Breast epithelium (tissue), 4 donors: ENCODE results near the gene PTPN22. TPM values are rescaled to one million over a fixed set of nuclear protein-coding genes. Genes with fewer than 3 reads are reported as not detected.

Experiments used
- DNase-seq, 2 donors: peaks; one replicate each; pipeline ENCODE4 v3.0.0-alpha.2; 2019; ENCODE audit warnings: low spot score in 2 of 2
- H3K27ac ChIP-seq, 2 donors: fragments of 200-600 bp; sonication (generic) in 1 of 2; one replicate each; pipeline ENCODE4 v1.5.1; 2016 to 2019; ENCODE audit warnings: mild to moderate bottlenecking in 1 of 2
- H3K27me3 ChIP-seq, 2 donors: fragments of 200-600 bp; sonication (generic) in 1 of 2; one replicate each; pipeline versions ENCODE4 v1.5.1 to v1.6.0; 2017 to 2019; ENCODE audit warnings: control low read depth in 1 of 2, mild to moderate bottlenecking in 1 of 2
- H3K36me3 ChIP-seq: fragments of 200-600 bp; one replicate; pipeline ENCODE4 v1.5.1; 2019
- H3K4me1 ChIP-seq, 2 donors: fragments of 200-600 bp; sonication (generic); one replicate each; pipeline ENCODE4 v1.5.1; 2016 to 2019; ENCODE audit warnings: control low read depth in 1 of 2
- H3K4me3 ChIP-seq, 3 donors: fragments of 200-600 bp; sonication (generic); 1 replicate in 2 of 3; 2 replicates in 1 of 3; pipeline ENCODE4 v1.5.1; 2016 to 2019; ENCODE audit warnings: mild to moderate bottlenecking in 3 of 3, moderate library complexity in 2 of 3
- H3K9me3 ChIP-seq, 2 donors: fragments of 200-600 bp; sonication (generic) in 1 of 2; one replicate each; pipeline ENCODE4 v1.5.1; 2016 to 2019; ENCODE audit warnings: control low read depth in 1 of 2
- CTCF ChIP-seq, 3 donors: fragments of 450-650 bp; IDR thresholded peaks; one replicate each; pipeline ENCODE4 v1.5.1; 2016 to 2017; ENCODE audit warnings: antibody characterized with exemption in 3 of 3, mild to moderate bottlenecking in 3 of 3, moderate library complexity in 3 of 3
- POLR2A ChIP-seq: fragments of 450-650 bp; IDR thresholded peaks from one replicate; pipeline ENCODE4 v1.6.1; 2016; ENCODE audit warnings: antibody characterized with exemption, mild to moderate bottlenecking, moderate library complexity
- POLR2AphosphoS5 ChIP-seq, 3 donors: sonication (generic); formaldehyde crosslinking; IDR thresholded peaks; one replicate each; pipeline ENCODE4 v1.6.1; 2017; ENCODE audit warnings: antibody characterized with exemption in 3 of 3
- intact Hi-C: fragments of 100-400 bp; cut with DNase I; formaldehyde crosslinking; loops from one replicate; pipeline ENCODE4 v1.15.1; 2023; ENCODE audit warnings: low total_unique reads
- total RNA-seq, 3 donors: library from RNA; depleted of rRNA; stranded (reverse); fragments of >200 nt; gene quantifications; one replicate each; pipeline ENCODE4 v1.1.0, GENCODE V29; 2016

Gene PTPN22
- total RNA-seq, 3 donors from 2014 or later: 3.4 to 7.2 (median 3.6) TPM

DNA sequence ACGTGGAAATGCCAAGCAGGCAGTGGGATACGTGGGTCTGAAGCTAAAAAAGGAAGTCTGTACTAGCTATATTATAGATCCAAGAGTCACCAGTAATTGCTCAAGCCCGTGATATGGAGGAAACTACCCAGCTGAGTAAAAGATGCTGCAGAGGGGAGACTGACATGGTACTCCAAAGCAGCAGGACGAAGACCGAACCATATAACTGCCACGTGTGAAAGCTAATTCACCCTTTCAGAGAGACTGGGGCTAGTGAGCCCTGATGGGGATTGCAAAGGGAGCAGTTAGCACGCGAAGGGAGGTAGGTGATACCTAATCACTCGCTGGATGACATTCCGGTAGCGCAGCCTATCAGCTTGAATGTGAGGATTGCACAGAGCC lies 32.8 kb upstream of the PTPN22 start:
- H3K27me3 ChIP-seq: no peaks in the 10 kb centered on the region
- no peaks in the 10 kb centered on the region for H3K36me3 ChIP-seq
- intact Hi-C loops: no loop called here
- peak overlapping the region; percentile 89 to 92 for H3K27ac ChIP-seq
- peaks cover 0 to 4% of the 10 kb centered on the region in 2 donors for H3K4me1 ChIP-seq
- TF ChIP-seq POLR2AphosphoS5 (IDR thresholded peaks at IDR 0.05): no peak
- TF ChIP-seq POLR2A: no peak
- no peak for TF ChIP-seq CTCF (IDR thresholded peaks at IDR 0.05)
- no peak for DNase-seq
- no peaks in the 10 kb centered on the region for H3K9me3 ChIP-seq
- H3K4me3 ChIP-seq: peak overlapping the region; percentile 66 to 91 (median 67)

GRCh38 chr1:113903501-113904292 lies 32.2 kb upstream of the PTPN22 start:
- Histone ChIP-seq H3K4me1 (peaks cover 0 to 4% of the 10 kb centered on the region in 2 donors), H3K4me3 (peak overlapping the region; percentile 66 to 91 (median 67)), H3K27ac (peak overlapping the region; percentile 89 to 92), H3K36me3 (no peaks in the 10 kb centered on the region), H3K27me3 (no peaks in the 10 kb centered on the region), H3K9me3 (no peaks in the 10 kb centered on the region)
- no peak for DNase-seq
- TF ChIP-seq POLR2AphosphoS5 (IDR thresholded peaks at IDR 0.05) (no peak), POLR2A (no peak), CTCF (IDR thresholded peaks at IDR 0.05) (no peak)
- intact Hi-C loops: no loop called here

GRCh38 chr1:113901191-113901590 lies 29.7 kb upstream of the PTPN22 start:
- Histone ChIP-seq H3K27ac (no peak overlapping the region), H3K27me3 (no peaks in the 10 kb centered on the region), H3K4me3 (no peak overlapping the region), H3K4me1 (peaks cover 0 to 4% of the 10 kb centered on the region in 2 donors), H3K36me3 (no peaks in the 10 kb centered on the region), H3K9me3 (no peaks in the 10 kb centered on the region)
- no peak for DNase-seq
- intact Hi-C loops: no loop called here
- no peak for TF ChIP-seq POLR2A
- no peak for TF ChIP-seq POLR2AphosphoS5 (IDR thresholded peaks at IDR 0.05)
- TF ChIP-seq CTCF (IDR thresholded peaks at IDR 0.05): no peak

DNA sequence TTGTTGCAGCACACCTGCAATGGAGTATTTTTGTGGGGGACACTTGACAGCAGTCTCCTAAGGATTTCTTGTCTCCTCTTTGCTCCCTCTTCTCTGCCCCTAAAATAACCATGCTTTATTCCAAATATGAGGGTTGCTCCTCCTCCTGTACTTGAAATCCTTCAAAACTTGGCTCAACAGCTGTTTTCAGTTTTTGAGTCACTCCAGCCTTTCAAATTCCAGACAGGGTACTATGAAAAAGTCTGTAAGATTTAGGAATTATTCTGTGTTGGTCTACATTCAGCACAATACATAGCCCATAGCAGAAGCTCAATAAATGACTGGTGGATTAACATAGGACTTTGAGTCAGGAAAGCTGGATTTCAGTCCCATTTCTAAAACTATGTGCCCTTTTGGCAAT lies 27.6 kb upstream of the PTPN22 start:
- no peak overlapping the region for H3K27ac ChIP-seq

More for the DNA sequence above, 27.6 kb upstream of the PTPN22 start:
- DNase-seq: no peak
- H3K4me1 ChIP-seq: peaks cover 0 to 4% of the 10 kb centered on the region in 2 donors
- no peak overlapping the region for H3K4me3 ChIP-seq
- intact Hi-C loops: no loop called here
- H3K9me3 ChIP-seq: no peaks in the 10 kb centered on the region
- no peaks in the 10 kb centered on the region for H3K27me3 ChIP-seq
- TF ChIP-seq POLR2AphosphoS5 (IDR thresholded peaks at IDR 0.05): no peak
- no peak for TF ChIP-seq POLR2A
- no peak for TF ChIP-seq CTCF (IDR thresholded peaks at IDR 0.05)
- no peaks in the 10 kb centered on the region for H3K36me3 ChIP-seq
